Activated CD4-positive, alpha-beta memory T cell treated with anti-CD3 and anti-CD28 coated beads, Interleukin-2, amount 10 ng/mL, durations not matched to agents 7 days and 5 days (primary cell): ENCODE data around the gene MAP3K7. TPM values are rescaled to one million over a fixed set of nuclear protein-coding genes. Genes with fewer than 3 reads are reported as not detected.
A peak's percentile ranks its signal among the peaks of the same experiment; 100 is the strongest.
"Not testable (repeated sequence)": the region's sequence is repeated elsewhere in the genome, so short reads cannot be mapped to it uniquely, and the experiment has no call there.

Experiments used
- CTCF ChIA-PET: fragments of 350-600 bp; sonication (Branson Sonifier 250); formaldehyde crosslinking; loops from one replicate; lab custom pipeline; 2021; ENCODE audit warnings: antibody characterized with exemption, inconsistent platforms; lab: Charles Lee
- POLR2A ChIA-PET: fragments of 350-600 bp; sonication (Branson Sonifier 250); formaldehyde crosslinking; loops from one replicate; lab custom pipeline; 2021; ENCODE audit warnings: antibody characterized with exemption; lab: Charles Lee
- DNase-seq: peaks from one replicate; pipeline ENCODE4 v3.0.0-alpha.2; 2020
- H3K27ac Mint-ChIP-seq: one replicate; pipeline ENCODE4 v1.8.0; 2021; ENCODE audit warnings: mild to moderate bottlenecking, mixed read lengths
- H3K27me3 Mint-ChIP-seq: one replicate; pipeline ENCODE4 v1.8.0; 2021; ENCODE audit warnings: mixed read lengths
- H3K36me3 Mint-ChIP-seq: one replicate; pipeline ENCODE4 v1.8.0; 2021; ENCODE audit warnings: low read depth, mixed read lengths
- H3K4me1 Mint-ChIP-seq: one replicate; pipeline ENCODE4 v1.8.0; 2021; ENCODE audit warnings: mixed read lengths
- H3K4me3 Mint-ChIP-seq: one replicate; pipeline ENCODE4 v1.8.0; 2021; ENCODE audit warnings: mild to moderate bottlenecking, mixed read lengths
- H3K9me3 Mint-ChIP-seq: one replicate; pipeline ENCODE4 v1.8.0; 2021; ENCODE audit warnings: mixed read lengths
- total RNA-seq, 2 experiments: library from RNA; stranded (reverse); gene quantifications; one replicate each; pipeline ENCODE4 v1.2.3, GENCODE V29; 2021

MAP3K7 gene
- total RNA-seq, 2 experiments from 2014 or later: 26.2 to 27.6 TPM

DNA sequence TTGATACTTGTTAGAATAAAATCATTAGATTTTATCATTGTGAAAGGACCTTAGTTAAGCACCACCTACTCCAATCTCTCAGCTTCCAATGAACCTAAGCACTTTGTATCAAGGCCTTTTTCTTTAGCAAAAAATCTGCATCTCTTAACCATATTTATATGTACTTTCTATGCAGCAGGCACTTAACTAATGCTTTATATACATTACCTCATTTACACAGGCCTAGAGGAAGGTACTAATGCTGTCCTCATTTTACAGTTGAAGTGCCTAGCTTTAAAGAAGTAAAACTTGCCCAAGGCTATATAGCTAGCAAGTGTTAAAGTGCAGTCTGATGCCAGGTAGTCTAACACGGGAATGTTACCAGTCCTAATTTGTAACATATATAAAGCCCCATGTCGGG is 14.0 kb downstream of the MAP3K7 start:
- Mint-ChIP-seq H3K4me3 (no peak overlapping the region), H3K9me3 (no peaks in the 10 kb centered on the region), H3K27me3 (no peaks in the 10 kb centered on the region), H3K4me1 (peaks cover 2% of the 10 kb centered on the region), H3K27ac (no peak overlapping the region), H3K36me3 (peaks cover 27% of the 10 kb centered on the region)
- CTCF ChIA-PET: no interaction called here
- POLR2A ChIA-PET: no interaction called here
- DNase-seq: no peak

DNA sequence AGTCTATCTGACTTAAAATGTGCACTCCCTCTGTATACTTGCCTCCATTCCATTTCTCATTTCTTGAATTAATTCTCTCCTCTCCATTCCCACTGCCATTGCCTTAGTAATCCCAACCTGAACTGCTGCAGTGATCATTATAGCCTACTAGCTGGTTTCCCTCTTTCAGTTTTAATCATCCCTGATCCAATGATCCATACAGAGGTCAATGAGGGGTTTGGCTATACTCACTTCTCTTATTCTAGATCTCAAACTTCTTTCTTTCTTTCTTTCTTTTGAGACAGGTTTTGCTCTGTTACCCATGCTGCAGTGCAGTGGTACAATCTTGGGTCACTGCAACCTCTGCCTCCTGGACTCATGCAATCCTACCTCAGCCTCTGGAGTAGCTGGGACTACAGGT is 17.6 kb downstream of the MAP3K7 start:
- ChIA-PET CTCF (no interaction called here), POLR2A (interaction anchor here (1.0 kb wide), 1 partner anchor 20 kb away, joined by 3 read pairs; no protein-coding TSS in a partner anchor)
- no peak overlapping the region for H3K4me3 Mint-ChIP-seq
- peaks cover 3% of the 10 kb centered on the region for H3K4me1 Mint-ChIP-seq
- no peaks in the 10 kb centered on the region for H3K9me3 Mint-ChIP-seq
- no peaks in the 10 kb centered on the region for H3K27me3 Mint-ChIP-seq
- H3K27ac Mint-ChIP-seq: no peak overlapping the region
- no peak for DNase-seq
- peaks cover 56% of the 10 kb centered on the region for H3K36me3 Mint-ChIP-seq

DNA sequence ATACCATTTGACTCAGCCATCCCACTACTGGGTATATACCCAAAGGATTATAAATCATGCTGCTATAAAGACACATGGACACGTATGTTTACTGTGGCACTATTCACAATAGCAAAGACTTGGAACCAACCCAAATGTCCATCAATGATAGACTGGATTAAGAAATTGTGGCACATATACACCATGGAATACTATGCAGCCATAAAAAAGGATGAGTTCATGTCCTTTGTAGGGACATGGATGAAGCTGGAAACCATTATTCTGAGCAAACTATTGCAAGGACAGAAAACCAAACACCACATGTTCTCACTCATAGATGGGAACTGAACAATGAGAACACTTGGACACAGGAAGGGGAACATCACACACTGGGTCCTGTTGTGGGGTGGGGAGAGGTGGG is 19.2 kb downstream of the MAP3K7 start:
- H3K9me3 Mint-ChIP-seq, H3K4me1 Mint-ChIP-seq, DNase-seq, CTCF ChIA-PET, H3K4me3 Mint-ChIP-seq, POLR2A ChIA-PET, H3K27ac Mint-ChIP-seq, H3K27me3 Mint-ChIP-seq: not testable (repeated sequence)
- peaks cover 72% of the 10 kb centered on the region for H3K36me3 Mint-ChIP-seq

DNA sequence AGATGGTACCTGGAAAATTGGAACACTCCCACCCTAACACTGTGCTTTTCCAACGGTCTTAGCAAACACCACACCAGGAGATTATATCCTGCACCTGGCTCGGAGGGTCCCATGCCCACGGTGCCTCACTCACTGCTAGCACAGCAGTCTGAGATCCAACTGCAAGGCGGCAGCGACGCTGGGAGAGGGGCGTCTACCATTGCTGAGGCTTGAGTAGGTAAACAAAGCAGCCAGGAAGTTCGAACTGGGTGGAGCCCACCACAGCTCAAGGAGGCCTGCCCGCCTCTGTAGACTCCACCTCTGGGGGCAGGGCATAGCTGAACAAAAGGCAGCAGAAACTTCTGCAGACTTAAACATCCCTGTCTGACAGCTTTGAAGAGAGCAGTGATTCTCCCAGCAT is 24.5 kb downstream of the MAP3K7 start:
- H3K9me3 Mint-ChIP-seq, H3K4me3 Mint-ChIP-seq, H3K27me3 Mint-ChIP-seq: not testable (repeated sequence)
- peaks cover 20% of the 10 kb centered on the region for H3K4me1 Mint-ChIP-seq
- ChIA-PET CTCF (interaction anchor here (0.6 to 0.9 kb wide), 2 partner anchors 24 to 28 kb away, joined by 3 read pairs; no protein-coding TSS in a partner anchor), POLR2A (interaction anchor here (0.8 kb wide), 1 partner anchor 24 kb away, joined by 3 read pairs; the partner anchor contains the start of gene MAP3K7)
- H3K36me3 Mint-ChIP-seq: peaks cover 63% of the 10 kb centered on the region
- peak; percentile 45 for DNase-seq
- H3K27ac Mint-ChIP-seq: peak overlapping the region; percentile 47

DNA sequence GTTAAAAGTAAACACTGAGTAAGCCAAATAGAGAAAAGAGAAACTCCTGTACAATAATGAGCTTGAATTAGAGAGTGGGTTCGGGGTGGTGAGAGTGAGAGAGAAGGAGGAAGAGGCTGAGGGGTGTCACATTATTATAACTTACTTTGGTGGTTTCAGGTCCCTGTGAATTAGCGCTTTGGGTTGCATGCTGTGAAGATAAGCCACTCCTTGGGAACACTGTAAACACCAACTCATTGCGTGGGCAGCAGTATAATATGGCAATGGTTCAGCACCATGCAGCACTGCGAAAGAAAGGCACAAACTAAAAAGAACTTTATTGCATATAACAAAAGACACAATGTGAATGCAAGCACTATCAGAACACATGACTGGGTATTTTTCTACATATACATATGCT is 26.9 kb downstream of the MAP3K7 start:
- Mint-ChIP-seq H3K27me3 (no peaks in the 10 kb centered on the region), H3K4me3 (no peak overlapping the region), H3K4me1 (peaks cover 20% of the 10 kb centered on the region), H3K9me3 (no peaks in the 10 kb centered on the region), H3K36me3 (peaks cover 51% of the 10 kb centered on the region), H3K27ac (no peak overlapping the region)
- DNase-seq: no peak
- ChIA-PET CTCF (no interaction called here), POLR2A (no interaction called here)

DNA sequence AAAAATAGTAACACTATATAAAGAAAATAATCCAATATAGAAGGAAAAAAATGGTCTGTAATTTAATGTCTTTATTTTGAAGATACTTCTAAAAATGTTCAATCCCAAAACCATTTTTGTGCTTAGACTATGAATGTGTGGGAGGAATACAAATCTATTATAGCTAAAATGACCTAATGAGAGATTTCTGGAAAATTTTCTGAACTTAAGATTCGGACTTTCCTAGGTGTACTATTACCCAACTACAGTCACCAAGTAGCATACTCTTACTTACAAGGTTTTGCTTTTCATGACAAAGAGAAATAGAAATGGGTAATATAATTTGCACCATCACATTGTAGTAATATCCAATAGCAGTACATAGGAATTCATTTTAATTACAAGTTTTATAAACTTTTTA is 29.9 kb downstream of the MAP3K7 start:
- peaks cover 7% of the 10 kb centered on the region for H3K4me1 Mint-ChIP-seq
- H3K27ac Mint-ChIP-seq: no peak overlapping the region
- H3K9me3 Mint-ChIP-seq: no peaks in the 10 kb centered on the region
- DNase-seq: no peak
- CTCF ChIA-PET: no interaction called here
- H3K4me3 Mint-ChIP-seq: no peak overlapping the region
- POLR2A ChIA-PET: no interaction called here
- peaks cover 35% of the 10 kb centered on the region for H3K36me3 Mint-ChIP-seq
- H3K27me3 Mint-ChIP-seq: no peaks in the 10 kb centered on the region

DNA sequence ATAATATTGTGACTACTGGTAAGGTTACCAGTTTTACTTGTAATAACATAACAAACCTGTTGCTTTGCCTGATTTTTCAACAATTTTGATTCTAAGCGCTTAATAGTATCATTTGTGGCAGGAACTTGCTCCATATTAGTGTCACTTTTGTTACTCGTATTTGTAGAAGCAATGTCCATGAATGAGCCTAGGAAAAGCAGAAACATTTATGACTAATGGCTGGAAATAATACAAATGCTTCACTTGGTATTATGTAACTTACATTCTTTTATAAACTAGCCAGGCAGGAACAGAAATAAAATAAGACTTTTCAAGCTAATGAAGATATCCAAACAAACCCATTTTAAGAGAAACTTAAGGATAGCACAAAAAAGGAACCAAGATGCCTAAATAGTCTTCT is 38.9 kb downstream of the MAP3K7 start:
- ChIA-PET POLR2A (no interaction called here), CTCF (no interaction called here)
- H3K27me3 Mint-ChIP-seq: no peaks in the 10 kb centered on the region
- peaks cover 3% of the 10 kb centered on the region for H3K4me1 Mint-ChIP-seq
- H3K27ac Mint-ChIP-seq: no peak overlapping the region
- H3K9me3 Mint-ChIP-seq: no peaks in the 10 kb centered on the region
- no peak for DNase-seq
- H3K36me3 Mint-ChIP-seq: peaks cover 52% of the 10 kb centered on the region
- no peak overlapping the region for H3K4me3 Mint-ChIP-seq

DNA sequence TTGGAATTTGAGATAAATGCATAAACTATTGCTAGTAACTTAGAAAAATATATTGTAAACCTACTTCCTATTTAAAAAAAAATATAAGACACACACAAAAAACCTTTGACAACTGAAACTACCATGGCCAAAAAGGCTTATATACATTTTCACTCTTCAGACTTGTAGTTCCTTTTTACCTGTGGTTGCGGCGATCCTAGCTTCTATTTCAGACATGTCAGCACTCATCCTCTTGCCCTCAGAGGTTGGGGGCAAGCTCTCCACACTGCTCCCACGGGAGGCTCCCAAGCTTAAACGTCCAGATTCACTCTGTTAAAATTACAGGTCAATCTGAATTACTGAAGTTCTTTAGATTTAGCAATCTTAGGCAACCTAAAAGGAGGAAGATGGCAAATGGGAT is 39.8 kb downstream of the MAP3K7 start:
- H3K9me3 Mint-ChIP-seq: no peaks in the 10 kb centered on the region
- H3K4me1 Mint-ChIP-seq: peaks cover 3% of the 10 kb centered on the region
- no peak for DNase-seq
- H3K4me3 Mint-ChIP-seq: no peak overlapping the region
- CTCF ChIA-PET: no interaction called here
- no peak overlapping the region for H3K27ac Mint-ChIP-seq
- H3K27me3 Mint-ChIP-seq: no peaks in the 10 kb centered on the region
- H3K36me3 Mint-ChIP-seq: peaks cover 48% of the 10 kb centered on the region
- POLR2A ChIA-PET: no interaction called here

DNA sequence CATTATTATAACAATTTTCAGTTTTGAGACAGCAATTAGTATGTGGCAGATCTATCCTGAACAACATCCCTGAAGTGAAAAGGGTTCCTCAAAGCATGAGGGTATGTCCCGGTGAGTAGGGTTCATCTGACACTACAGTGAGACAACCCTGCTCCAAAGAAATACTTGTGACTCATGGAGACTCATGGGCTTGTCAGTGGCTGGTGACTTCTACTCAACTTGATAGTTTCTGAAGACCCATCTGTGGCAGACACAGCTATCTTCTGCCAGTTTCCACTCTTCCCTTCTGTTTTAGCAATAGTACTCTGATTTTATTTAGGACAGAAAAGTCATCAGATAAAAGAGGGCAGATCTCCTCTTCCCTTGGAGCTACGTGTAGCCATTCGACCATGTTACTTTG is 41.4 kb downstream of the MAP3K7 start:
- Mint-ChIP-seq H3K9me3 (no peaks in the 10 kb centered on the region), H3K27me3 (no peaks in the 10 kb centered on the region), H3K27ac (no peak overlapping the region), H3K4me1 (peaks cover 3% of the 10 kb centered on the region), H3K36me3 (peaks cover 48% of the 10 kb centered on the region), H3K4me3 (no peak overlapping the region)
- CTCF ChIA-PET: no interaction called here
- POLR2A ChIA-PET: no interaction called here
- DNase-seq: no peak

DNA sequence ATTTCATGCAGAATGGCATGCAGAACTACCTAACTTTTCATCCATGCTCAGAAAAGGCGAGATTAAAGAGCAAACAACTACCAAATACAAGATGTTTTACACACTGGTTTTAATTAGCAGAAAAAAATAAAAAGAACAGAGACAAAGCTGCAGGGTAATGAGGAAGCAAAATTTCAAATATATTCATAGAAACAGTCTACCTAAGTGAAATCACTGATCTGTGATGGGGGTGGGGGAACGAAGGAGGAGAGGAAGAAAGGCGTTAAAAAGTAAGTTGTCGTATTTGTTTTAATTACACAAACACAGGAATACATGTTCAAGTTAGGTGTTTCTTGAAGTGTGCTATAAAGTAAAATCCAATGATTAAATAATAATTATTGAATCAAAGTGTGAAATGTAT is 42.1 kb downstream of the MAP3K7 start:
- Mint-ChIP-seq H3K9me3 (no peaks in the 10 kb centered on the region), H3K4me3 (no peak overlapping the region), H3K4me1 (peaks cover 3% of the 10 kb centered on the region), H3K27me3 (no peaks in the 10 kb centered on the region), H3K36me3 (peaks cover 48% of the 10 kb centered on the region), H3K27ac (no peak overlapping the region)
- ChIA-PET CTCF (no interaction called here), POLR2A (no interaction called here)
- no peak for DNase-seq

DNA sequence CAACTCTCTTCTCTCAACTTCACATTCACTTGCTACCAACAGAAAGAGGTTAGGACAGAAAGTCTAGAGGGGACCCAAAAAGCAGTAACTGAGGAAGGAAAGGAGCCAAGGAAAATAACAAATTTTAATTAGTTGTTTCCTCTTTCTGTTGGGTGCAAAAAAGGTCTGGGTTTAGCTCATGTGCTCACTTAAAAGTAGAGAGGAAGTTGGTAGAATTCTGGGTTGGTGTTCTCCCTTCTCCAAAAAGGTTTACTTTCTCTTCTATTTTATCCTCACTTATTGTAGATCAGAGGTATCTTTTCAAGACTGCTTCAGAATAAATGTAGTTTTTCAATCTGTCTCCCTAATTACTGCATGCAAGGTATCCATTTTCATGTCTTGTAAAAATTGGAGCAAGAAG is 42.8 kb downstream of the MAP3K7 start:
- POLR2A ChIA-PET: no interaction called here
- Mint-ChIP-seq H3K4me3 (no peak overlapping the region), H3K4me1 (peaks cover 3% of the 10 kb centered on the region), H3K27ac (no peak overlapping the region), H3K27me3 (no peaks in the 10 kb centered on the region), H3K9me3 (no peaks in the 10 kb centered on the region), H3K36me3 (peaks cover 43% of the 10 kb centered on the region)
- DNase-seq: no peak
- CTCF ChIA-PET: no interaction called here

DNA sequence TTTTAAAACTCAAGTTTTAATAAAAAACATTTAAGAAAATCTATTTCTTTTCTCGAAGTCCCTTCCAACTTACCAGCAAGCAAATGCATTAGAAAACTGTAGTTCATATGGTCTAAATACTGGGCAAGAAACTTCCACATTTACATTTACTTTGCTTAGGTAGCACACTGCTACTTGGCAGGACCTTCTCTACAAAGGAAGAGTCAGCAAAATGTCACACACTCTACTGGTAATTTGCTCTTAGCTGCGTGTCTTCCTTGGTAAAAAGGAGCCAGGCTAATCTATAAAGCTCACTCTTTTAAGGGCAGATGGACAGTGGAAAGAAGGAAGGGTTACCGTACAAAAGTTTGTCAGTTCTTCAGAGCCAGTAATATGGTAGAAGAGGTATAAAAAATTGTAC is 45.7 kb downstream of the MAP3K7 start:
- DNase-seq: no peak
- ChIA-PET POLR2A (interaction anchor here (1.0 kb wide), 1 partner anchor 46 kb away, joined by 3 read pairs; the partner anchor contains the start of gene MAP3K7), CTCF (no interaction called here)
- Mint-ChIP-seq H3K36me3 (peaks cover 30% of the 10 kb centered on the region), H3K27me3 (no peaks in the 10 kb centered on the region), H3K27ac (no peak overlapping the region), H3K9me3 (no peaks in the 10 kb centered on the region), H3K4me1 (peaks cover 3% of the 10 kb centered on the region), H3K4me3 (no peak overlapping the region)

DNA sequence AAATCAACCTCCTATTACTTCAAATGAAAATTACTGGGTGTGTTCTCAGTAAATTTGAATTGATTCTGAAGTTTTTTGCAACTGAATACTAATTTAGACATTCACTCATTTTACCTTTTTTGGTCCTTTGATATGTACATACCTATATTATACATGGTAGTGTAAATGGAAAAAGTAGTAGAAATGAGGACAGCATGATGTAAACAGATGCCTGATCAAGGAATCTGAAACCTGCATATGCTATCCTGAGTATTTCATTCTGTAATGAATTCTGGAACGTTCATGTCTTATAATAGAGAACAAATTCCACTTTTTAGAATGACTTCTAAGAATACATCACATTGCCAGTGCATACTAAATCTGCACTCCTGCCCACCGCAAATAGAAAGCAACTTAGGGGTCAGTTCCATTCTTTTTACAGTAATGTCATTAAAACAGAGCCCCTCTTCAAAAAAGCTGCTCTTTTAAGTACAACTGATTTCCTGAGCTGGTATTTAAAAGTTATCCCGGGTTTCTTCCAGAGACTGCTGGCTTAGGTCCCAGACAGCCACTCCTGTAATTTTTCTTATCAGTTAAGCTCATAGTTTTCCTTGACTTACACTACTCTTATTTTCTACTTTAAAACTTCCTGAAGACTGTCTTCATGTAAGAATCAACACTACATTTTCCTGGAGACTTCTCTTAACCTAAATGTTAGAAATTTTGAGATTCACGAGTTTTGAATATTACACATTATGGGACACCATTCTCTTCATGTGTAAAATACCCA is 48.4 kb downstream of the MAP3K7 start:
- Mint-ChIP-seq H3K4me3 (no peak overlapping the region), H3K27ac (no peak overlapping the region), H3K27me3 (no peaks in the 10 kb centered on the region), H3K9me3 (no peaks in the 10 kb centered on the region), H3K4me1 (peaks cover 14% of the 10 kb centered on the region), H3K36me3 (peaks cover 20% of the 10 kb centered on the region)
- no peak for DNase-seq
- CTCF ChIA-PET: no interaction called here
- POLR2A ChIA-PET: no interaction called here

DNA sequence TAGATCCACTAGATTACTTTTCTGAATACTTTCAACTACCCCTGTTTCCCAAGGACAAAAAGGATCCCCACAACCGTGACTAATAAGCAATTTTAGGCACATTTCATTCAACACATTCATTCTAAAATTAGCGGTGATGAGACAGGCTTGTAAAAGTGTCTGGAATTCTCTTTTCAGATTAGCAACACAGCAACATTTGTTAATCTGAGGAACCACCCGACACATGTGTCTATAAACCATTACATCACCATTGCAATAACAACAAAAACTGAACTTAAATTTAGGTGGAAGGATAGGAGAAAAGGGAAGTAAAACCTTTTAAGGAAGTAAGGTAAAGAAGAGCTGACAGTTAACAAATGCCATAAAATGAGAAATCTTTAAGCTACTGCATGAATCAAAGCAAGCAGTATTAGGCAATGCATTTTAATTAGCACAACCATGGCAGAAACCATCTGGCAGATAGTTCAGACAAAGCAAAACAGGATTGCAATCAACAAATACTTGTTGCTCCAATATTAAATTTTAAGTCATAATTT is 49.1 kb downstream of the MAP3K7 start:
- H3K9me3 Mint-ChIP-seq: no peaks in the 10 kb centered on the region

More for the DNA sequence above, 49.1 kb downstream of the MAP3K7 start:
- no peak for DNase-seq
- CTCF ChIA-PET: no interaction called here
- peaks cover 23% of the 10 kb centered on the region for H3K36me3 Mint-ChIP-seq
- no peak overlapping the region for H3K27ac Mint-ChIP-seq
- no peaks in the 10 kb centered on the region for H3K27me3 Mint-ChIP-seq
- POLR2A ChIA-PET: no interaction called here
- peaks cover 21% of the 10 kb centered on the region for H3K4me1 Mint-ChIP-seq
- H3K4me3 Mint-ChIP-seq: no peak overlapping the region
